CD14-positive monocyte (primary cell): ENCODE results near the gene HTR2A. TPM values are rescaled to one million over a fixed set of nuclear protein-coding genes. Genes with fewer than 3 reads are reported as not detected.

Experiments
- DNase-seq, 3 donors: peaks; one replicate each; pipeline ENCODE4 v3.0.0-alpha.2; 2011 to 2022
- H2AFZ ChIP-seq: 2 replicates; pipeline ENCODE4 v1.6.0; 2012; ENCODE audit warnings: mild to moderate bottlenecking, low read depth, low read length, inconsistent platforms; ENCODE audit not compliant: insufficient read depth, poor library complexity, severe bottlenecking
- H3K27ac ChIP-seq, 2 donors: 1 replicate in 1 of 2; 2 replicates in 1 of 2; pipeline ENCODE4 v1.5.1; 2012 to 2013; ENCODE audit warnings: low read length in 2 of 2, control low read depth in 1 of 2, inconsistent platforms in 1 of 2, low read depth in 1 of 2, mild to moderate bottlenecking in 1 of 2
- H3K27me3 ChIP-seq, 2 donors: one replicate each; pipeline versions ENCODE4 v1.6.0 to v1.6.1; 2011 to 2013; ENCODE audit warnings: low read length in 2 of 2; ENCODE audit not compliant: control insufficient read depth in 2 of 2, insufficient read depth in 2 of 2
- H3K36me3 ChIP-seq, 2 donors: replicated peaks in 1 of 2; 1 replicate in 1 of 2; 2 replicates in 1 of 2; pipeline versions ENCODE4 v1.5.1 to v1.6.1; 2012 to 2013; ENCODE audit warnings: low read length in 2 of 2, control low read depth in 1 of 2, inconsistent platforms in 1 of 2, mild to moderate bottlenecking in 1 of 2; ENCODE audit not compliant: insufficient read depth in 2 of 2, control insufficient read depth in 1 of 2
- H3K4me1 ChIP-seq, 2 donors: 1 replicate in 1 of 2; 2 replicates in 1 of 2; pipeline versions ENCODE4 v1.5.1 to v1.6.1; 2012 to 2013; ENCODE audit warnings: low read length in 2 of 2, control low read depth in 1 of 2, inconsistent platforms in 1 of 2, mild to moderate bottlenecking in 1 of 2, moderate library complexity in 1 of 2; ENCODE audit not compliant: insufficient read depth in 2 of 2, control insufficient read depth in 1 of 2
- H3K4me2 ChIP-seq: replicated peaks from 2 replicates; pipeline ENCODE3; 2012; ENCODE audit warnings: low read length, moderate library complexity, mild to moderate bottlenecking; ENCODE audit not compliant: poor library complexity, severe bottlenecking; ENCODE audit errors: extremely low read depth
- H3K4me3 ChIP-seq, 3 experiments: fragments of 200-600 bp in 1 of 3; sonication (generic) in 1 of 3; replicated peaks in 1 of 3; 1 replicate in 2 of 3; 2 replicates in 1 of 3; pipeline ENCODE4 v1.5.1; 2011 to 2013; ENCODE audit warnings: low read length in 3 of 3, mild to moderate bottlenecking in 3 of 3, control low read depth in 2 of 3, low read depth in 2 of 3, inconsistent platforms in 1 of 3, moderate library complexity in 1 of 3
- H3K79me2 ChIP-seq: 2 replicates; pipeline ENCODE4 v1.6.0; 2012; ENCODE audit warnings: mild to moderate bottlenecking, control low read depth, inconsistent platforms, low read length, moderate library complexity; ENCODE audit not compliant: insufficient read depth
- H3K9ac ChIP-seq: 2 replicates; pipeline ENCODE4 v1.6.0; 2017; ENCODE audit warnings: low read length, mild to moderate bottlenecking; ENCODE audit not compliant: insufficient read depth, poor library complexity, severe bottlenecking
- H3K9me3 ChIP-seq, 2 donors: replicated peaks in 1 of 2; 1 replicate in 1 of 2; 2 replicates in 1 of 2; pipeline versions ENCODE4 v1.5.1 to v1.6.1; 2012 to 2013; ENCODE audit warnings: low read length in 2 of 2, control low read depth in 1 of 2; ENCODE audit not compliant: control insufficient read depth in 1 of 2, insufficient read depth in 1 of 2
- H4K20me1 ChIP-seq: 2 replicates; pipeline ENCODE4 v1.6.0; 2012; ENCODE audit warnings: mild to moderate bottlenecking, low read length, control low read depth, moderate library complexity; ENCODE audit not compliant: insufficient read depth
- H3K27ac Mint-ChIP-seq, 7 donors: one replicate each; pipeline ENCODE4 v1.8.0; 2020; ENCODE audit warnings: mild to moderate bottlenecking in 7 of 7, mixed read lengths in 7 of 7, moderate library complexity in 6 of 7, inconsistent platforms in 2 of 7
- H3K27me3 Mint-ChIP-seq, 3 donors: one replicate each; pipeline ENCODE4 v1.8.0; 2021 to 2022; ENCODE audit warnings: low read depth in 3 of 3, mild to moderate bottlenecking in 3 of 3, mixed read lengths in 3 of 3, moderate library complexity in 3 of 3, inconsistent platforms in 1 of 3
- H3K36me3 Mint-ChIP-seq, 2 donors: one replicate each; pipeline ENCODE4 v1.8.0; 2020; ENCODE audit warnings: mixed read lengths in 2 of 2, inconsistent platforms in 1 of 2, mild to moderate bottlenecking in 1 of 2
- H3K4me1 Mint-ChIP-seq: one replicate; pipeline ENCODE4 v1.8.0; 2020; ENCODE audit warnings: mild to moderate bottlenecking, mixed read lengths
- H3K4me3 Mint-ChIP-seq, 2 donors: one replicate each; pipeline ENCODE4 v1.8.0; 2020; ENCODE audit warnings: mild to moderate bottlenecking in 2 of 2, mixed read lengths in 2 of 2, moderate library complexity in 1 of 2
- H3K9me3 Mint-ChIP-seq, 7 donors: one replicate each; pipeline ENCODE4 v1.8.0; 2020 to 2022; ENCODE audit warnings: mixed read lengths in 7 of 7, mild to moderate bottlenecking in 6 of 7, moderate library complexity in 6 of 7, inconsistent platforms in 2 of 7
- WGBS: methylation state at CpG from one replicate; pipeline ENCODE4 v1.1.5; 2013; ENCODE audit warnings: missing lambda C conversion rate; ENCODE audit not compliant: insufficient coverage; 5-methylcytosine and 5-hydroxymethylcytosine counted together
- intact Hi-C, 2 donors: fragments of 100-400 bp; cut with micrococcal nuclease; formaldehyde crosslinking; loops; one replicate each; pipeline versions ENCODE4 v1.15.0 to v1.15.1; 2023
- polyA plus RNA-seq, 3 donors: library from polyadenylated mRNA; depleted of rRNA in 1 of 3; unstranded in 2 of 3; stranded (reverse) in 1 of 3; fragments of 300-500 nt in 2 of 3; fragments of >200 nt in 1 of 3; fragmentation: Illumina TruSeq in 2 of 3; gene quantifications; 1 replicate in 2 of 3; 2 replicates in 1 of 3; pipeline ENCODE4 v1.2.3, GENCODE V29; 2012 to 2021
- TF ChIP-seq, protein P1 (sequence below): fragments of 200-600 bp; IDR thresholded peaks from one replicate; pipeline ENCODE4 v1.8.0; 2022; ENCODE audit warnings: antibody characterized with exemption, mild to moderate bottlenecking

The HTR2A gene
- polyA plus RNA-seq, 3 donors: not detected

- H3K4me3 ChIP-seq: no peak overlapping the region
- H3K79me2 ChIP-seq: no peaks in the 10 kb centered on the region
- H3K27ac Mint-ChIP-seq: no peak overlapping the region
- DNase-seq: no peak
- H3K36me3 ChIP-seq: no peaks in the 10 kb centered on the region
- intact Hi-C loops: no loop called here
- H3K4me1 Mint-ChIP-seq: peaks cover 2% of the 10 kb centered on the region
- no peak overlapping the region for H3K4me3 Mint-ChIP-seq
- H3K4me1 ChIP-seq: peaks cover 3 to 5% of the 10 kb centered on the region in 2 donors
- H3K9me3 Mint-ChIP-seq: peaks cover 0 to 2% (median 0%) of the 10 kb centered on the region in 7 donors
- no peaks in the 10 kb centered on the region for H3K27me3 ChIP-seq
- H4K20me1 ChIP-seq: no peaks in the 10 kb centered on the region
- H3K36me3 Mint-ChIP-seq: no peaks in the 10 kb centered on the region
- no peak overlapping the region for H3K9ac ChIP-seq
- H3K4me2 ChIP-seq: no peak overlapping the region
- TF ChIP-seq, protein P1, sequence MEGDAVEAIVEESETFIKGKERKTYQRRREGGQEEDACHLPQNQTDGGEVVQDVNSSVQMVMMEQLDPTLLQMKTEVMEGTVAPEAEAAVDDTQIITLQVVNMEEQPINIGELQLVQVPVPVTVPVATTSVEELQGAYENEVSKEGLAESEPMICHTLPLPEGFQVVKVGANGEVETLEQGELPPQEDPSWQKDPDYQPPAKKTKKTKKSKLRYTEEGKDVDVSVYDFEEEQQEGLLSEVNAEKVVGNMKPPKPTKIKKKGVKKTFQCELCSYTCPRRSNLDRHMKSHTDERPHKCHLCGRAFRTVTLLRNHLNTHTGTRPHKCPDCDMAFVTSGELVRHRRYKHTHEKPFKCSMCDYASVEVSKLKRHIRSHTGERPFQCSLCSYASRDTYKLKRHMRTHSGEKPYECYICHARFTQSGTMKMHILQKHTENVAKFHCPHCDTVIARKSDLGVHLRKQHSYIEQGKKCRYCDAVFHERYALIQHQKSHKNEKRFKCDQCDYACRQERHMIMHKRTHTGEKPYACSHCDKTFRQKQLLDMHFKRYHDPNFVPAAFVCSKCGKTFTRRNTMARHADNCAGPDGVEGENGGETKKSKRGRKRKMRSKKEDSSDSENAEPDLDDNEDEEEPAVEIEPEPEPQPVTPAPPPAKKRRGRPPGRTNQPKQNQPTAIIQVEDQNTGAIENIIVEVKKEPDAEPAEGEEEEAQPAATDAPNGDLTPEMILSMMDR: no peak
- peaks cover 0 to 2% (median 0%) of the 10 kb centered on the region in 3 donors for H3K27me3 Mint-ChIP-seq
- no peak overlapping the region for H2AFZ ChIP-seq
- 90% methylated on average over 2 of the region's 2 CpGs for WGBS
- H3K9me3 ChIP-seq: no peaks in the 10 kb centered on the region
- no peak overlapping the region for H3K27ac ChIP-seq
Measured at GRCh38 chr13:46846726-46847125, 50.1 kb downstream of the HTR2A start.

- no peaks in the 10 kb centered on the region for H3K27me3 ChIP-seq
- H3K4me1 ChIP-seq: peaks cover under 1% of the 10 kb centered on the region in 2 donors
- Mint-ChIP-seq H3K4me3 (no peak overlapping the region), H3K9me3 (peaks cover 0 to 2% (median 0%) of the 10 kb centered on the region in 7 donors), H3K36me3 (no peaks in the 10 kb centered on the region), H3K27ac (no peak overlapping the region), H3K4me1 (no peaks in the 10 kb centered on the region), H3K27me3 (peaks cover 0 to 2% (median 0%) of the 10 kb centered on the region in 3 donors)
- H3K36me3 ChIP-seq: no peaks in the 10 kb centered on the region
- H4K20me1 ChIP-seq: no peaks in the 10 kb centered on the region
- H2AFZ ChIP-seq: no peak overlapping the region
- H3K79me2 ChIP-seq: no peaks in the 10 kb centered on the region
- H3K4me3 ChIP-seq: no peak overlapping the region
- H3K9me3 ChIP-seq: no peaks in the 10 kb centered on the region
- intact Hi-C loops: no loop called here
- H3K9ac ChIP-seq: no peak overlapping the region
- DNase-seq: no peak
- 100% methylated on average over 2 of the region's 2 CpGs for WGBS
- no peak overlapping the region for H3K27ac ChIP-seq
- H3K4me2 ChIP-seq: no peak overlapping the region
- TF ChIP-seq, protein P1: no peak
Measured at GRCh38 chr13:46845146-46845545, 51.7 kb downstream of the HTR2A start.
